Fibroblast of villous mesenchyme (primary cell): ENCODE data around the gene DENND1C. TPM values are rescaled to one million over a fixed set of nuclear protein-coding genes. Genes with fewer than 3 reads are reported as not detected.
A peak's percentile ranks its signal among the peaks of the same experiment; 100 is the strongest.
"Not testable (repeated sequence)": the region's sequence is repeated elsewhere in the genome, so short reads cannot be mapped to it uniquely, and the experiment has no call there.

ENCODE experiments used
- DNase-seq: peaks from one replicate; pipeline ENCODE4 v3.0.0-alpha.2; 2010; ENCODE audit warnings: low read depth
- H3K4me3 ChIP-seq: 2 replicates; pipeline ENCODE4 v1.5.1; 2011; ENCODE audit warnings: low read depth, mild to moderate bottlenecking, low read length
- total RNA-seq: library from RNA; depleted of rRNA; stranded (reverse); fragments of >200 nt; gene quantifications from 2 replicates; pipeline ENCODE4 v1.2.3, GENCODE V29; 2012
- TF ChIP-seq, protein P1 (sequence below): IDR thresholded peaks from 2 replicates; pipeline ENCODE4 v1.5.1; 2012; ENCODE audit warnings: low read depth, mild to moderate bottlenecking, low read length; ENCODE audit not compliant: insufficient read depth

DENND1C gene
- total RNA-seq, 1 donor: not detected

DNA sequence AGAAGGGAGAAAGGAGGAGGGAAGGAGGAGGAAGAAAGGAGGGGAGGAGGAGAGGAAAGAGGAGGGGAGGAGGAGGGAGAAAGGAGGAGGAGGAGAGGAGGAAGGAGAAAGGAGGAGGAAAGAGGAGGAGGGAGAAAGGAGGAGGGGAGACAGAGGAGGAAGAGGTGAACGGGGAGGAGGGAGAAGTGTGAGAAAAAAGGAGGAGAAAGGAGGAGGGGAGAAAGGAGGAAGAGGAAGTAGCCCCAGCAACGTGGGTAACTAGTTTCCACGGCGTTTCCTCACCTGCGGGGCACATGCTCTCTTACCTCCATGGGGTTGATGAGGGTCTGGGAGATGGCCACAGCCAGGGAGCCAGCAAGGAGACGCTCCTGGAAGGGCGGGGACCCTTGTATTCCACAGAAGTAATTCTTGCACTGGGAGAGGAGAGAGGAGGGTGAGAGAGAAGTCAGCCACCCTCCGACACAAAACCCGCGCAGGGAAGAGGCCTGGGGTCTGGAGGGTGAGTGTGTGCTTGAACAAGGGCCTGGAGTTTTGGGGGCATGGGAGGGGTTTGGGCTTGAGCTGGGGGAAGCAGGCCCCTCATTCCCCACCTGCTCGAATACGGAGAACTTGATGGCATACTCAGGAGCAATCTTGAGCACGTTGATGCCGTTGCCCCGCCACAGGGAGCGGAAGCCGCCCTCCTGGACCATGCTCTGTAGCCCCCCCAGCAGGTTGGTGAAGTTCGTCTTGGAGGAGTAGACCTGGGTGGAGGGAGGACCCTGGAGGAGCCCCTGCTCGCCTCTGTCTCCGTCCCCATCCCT, 52.0 kb downstream of the DENND1C start:
- no peak overlapping the region for H3K4me3 ChIP-seq
- TF ChIP-seq, protein P1, sequence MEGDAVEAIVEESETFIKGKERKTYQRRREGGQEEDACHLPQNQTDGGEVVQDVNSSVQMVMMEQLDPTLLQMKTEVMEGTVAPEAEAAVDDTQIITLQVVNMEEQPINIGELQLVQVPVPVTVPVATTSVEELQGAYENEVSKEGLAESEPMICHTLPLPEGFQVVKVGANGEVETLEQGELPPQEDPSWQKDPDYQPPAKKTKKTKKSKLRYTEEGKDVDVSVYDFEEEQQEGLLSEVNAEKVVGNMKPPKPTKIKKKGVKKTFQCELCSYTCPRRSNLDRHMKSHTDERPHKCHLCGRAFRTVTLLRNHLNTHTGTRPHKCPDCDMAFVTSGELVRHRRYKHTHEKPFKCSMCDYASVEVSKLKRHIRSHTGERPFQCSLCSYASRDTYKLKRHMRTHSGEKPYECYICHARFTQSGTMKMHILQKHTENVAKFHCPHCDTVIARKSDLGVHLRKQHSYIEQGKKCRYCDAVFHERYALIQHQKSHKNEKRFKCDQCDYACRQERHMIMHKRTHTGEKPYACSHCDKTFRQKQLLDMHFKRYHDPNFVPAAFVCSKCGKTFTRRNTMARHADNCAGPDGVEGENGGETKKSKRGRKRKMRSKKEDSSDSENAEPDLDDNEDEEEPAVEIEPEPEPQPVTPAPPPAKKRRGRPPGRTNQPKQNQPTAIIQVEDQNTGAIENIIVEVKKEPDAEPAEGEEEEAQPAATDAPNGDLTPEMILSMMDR: no peak
- DNase-seq: no peak

DNA sequence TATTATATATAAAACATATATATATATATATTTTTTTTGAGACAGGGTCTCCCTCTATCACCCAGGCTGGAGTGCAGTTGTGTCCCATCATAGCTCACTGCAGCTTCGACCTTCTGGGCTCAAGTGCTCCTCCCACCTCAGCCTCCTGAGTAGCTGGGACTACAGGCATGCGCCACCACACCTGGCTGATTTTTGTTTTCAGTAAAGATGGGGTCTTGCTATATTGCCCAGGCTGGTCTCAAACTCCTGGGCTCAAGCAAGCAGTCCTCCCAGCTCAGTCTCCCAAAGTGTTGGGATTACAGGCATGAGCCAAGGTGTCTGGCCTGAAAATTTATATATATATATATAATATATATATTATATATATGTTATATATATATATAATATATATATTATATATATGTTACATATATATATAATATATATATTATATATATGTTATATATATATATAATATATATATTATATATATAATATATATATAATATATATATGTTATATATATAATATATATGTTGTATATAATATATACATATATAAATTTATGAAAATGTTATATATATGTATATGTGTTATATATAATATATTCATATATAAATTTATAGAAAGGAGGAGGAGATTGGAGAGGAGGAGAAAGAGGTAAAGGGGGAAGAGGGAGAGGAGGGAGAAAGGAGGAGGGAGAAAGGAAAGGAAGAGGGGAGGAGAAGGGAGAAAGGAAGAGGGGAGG, 52.7 kb downstream of the DENND1C start:
- DNase-seq, H3K4me3 ChIP-seq: not testable (repeated sequence)

DNA sequence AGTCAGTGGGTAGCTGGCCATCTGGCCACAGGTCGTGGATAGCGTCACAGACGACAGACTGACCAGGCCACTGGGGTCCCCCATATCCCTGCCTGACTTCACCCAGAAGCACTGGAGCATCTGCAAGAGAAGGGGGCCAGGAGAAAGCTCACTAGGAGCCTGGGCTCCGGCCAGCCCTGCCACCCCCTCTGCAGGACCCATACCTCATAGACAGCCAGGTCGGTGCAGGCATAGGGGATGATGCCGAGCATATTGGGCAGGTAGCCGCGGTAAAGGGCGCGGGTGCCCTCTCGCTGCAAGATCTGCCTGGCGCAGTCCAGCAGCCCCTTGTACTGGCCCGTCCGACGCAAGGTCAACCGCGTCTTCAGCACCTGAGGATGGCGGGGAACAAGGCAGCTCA, 54.5 kb downstream of the DENND1C start:
- TF ChIP-seq, protein P1: no peak
- DNase-seq: no peak
- no peak overlapping the region for H3K4me3 ChIP-seq

DNA sequence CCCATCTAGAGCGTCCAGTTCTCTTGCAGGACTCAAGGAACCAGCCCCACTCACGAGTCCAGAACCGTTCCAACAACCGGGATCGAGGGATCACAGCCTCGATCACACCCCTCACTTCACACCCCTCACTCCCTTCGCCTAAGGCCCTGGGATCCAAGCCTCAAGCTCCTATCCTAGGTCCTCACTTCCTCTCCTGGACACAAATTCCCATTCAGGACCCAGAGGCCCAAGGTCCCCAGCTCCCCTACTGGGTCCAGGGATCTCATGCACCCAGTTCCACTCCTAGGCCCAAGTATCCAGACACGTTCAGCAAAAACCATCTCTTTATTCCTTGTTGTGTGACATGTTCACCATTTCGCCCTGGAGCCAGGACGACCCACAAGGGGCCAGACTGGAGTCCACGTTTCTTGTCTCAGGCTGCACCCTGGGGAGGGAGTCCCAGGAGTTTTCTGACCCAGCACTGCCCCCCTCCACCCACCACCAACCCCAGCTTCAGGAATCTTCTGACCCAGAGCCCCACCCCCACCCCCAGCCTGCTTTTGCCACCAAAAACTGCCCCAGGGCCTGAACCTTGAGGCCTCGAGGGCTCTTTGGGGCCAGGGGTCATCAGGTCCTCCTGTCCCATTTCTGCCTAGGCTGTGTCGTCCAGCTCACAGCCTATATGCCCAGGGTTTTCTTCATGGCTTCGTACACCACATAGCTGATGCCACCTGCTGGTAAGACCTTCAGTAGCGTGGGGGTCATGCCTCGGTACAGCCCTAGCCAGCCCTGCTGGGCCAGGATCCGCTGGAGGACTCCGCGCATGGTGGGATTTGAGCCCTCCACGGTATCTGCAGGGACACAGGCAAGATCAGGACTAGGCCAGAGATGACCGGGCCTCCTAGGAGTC, 55.6 kb downstream of the DENND1C start:
- no peak for DNase-seq
- peak overlapping the region; percentile 12 for H3K4me3 ChIP-seq
- TF ChIP-seq, protein P1: peak; percentile 2

DNA sequence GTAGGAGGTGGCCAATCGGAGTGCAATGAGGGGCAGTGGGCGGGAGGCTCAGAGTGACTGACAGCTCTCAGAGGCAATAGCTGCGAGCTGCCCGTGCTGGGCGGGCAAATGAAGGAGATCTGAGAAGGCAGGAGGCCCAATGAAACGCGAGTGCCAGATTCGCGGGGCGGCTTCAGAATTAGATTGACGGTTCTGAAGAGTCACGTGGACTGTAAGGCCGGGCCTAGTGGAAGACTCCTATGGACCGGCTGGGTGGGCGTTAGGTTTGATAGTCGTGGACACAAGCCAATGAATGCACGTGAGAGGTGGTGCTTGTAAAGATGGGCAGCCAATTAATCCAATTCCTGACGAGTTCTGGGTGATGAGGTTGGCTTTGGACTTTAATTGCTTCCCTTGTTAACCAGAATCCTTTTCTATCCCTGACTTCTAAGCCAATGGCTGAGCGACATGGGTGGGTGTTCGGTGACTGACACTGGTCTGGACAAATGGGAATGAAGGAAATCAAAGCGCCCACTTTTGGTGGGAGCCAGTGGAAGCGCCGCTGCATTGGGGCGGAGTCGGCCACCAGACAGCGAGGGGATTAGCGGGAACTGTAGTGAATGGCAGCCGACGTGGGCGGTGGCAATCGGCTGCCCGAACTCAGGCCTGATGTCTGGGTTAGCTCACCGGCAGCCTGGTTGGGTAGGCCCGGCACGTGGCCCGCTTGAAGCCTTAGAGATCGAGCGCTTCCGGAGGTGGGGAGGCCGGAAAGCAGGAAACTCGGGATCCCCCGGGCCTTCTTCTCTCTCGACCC, 56.5 kb downstream of the DENND1C start:
- DNase-seq: peak; percentile 100
- TF ChIP-seq, protein P1: no peak
- H3K4me3 ChIP-seq: peak overlapping the region; percentile 12

DNA sequence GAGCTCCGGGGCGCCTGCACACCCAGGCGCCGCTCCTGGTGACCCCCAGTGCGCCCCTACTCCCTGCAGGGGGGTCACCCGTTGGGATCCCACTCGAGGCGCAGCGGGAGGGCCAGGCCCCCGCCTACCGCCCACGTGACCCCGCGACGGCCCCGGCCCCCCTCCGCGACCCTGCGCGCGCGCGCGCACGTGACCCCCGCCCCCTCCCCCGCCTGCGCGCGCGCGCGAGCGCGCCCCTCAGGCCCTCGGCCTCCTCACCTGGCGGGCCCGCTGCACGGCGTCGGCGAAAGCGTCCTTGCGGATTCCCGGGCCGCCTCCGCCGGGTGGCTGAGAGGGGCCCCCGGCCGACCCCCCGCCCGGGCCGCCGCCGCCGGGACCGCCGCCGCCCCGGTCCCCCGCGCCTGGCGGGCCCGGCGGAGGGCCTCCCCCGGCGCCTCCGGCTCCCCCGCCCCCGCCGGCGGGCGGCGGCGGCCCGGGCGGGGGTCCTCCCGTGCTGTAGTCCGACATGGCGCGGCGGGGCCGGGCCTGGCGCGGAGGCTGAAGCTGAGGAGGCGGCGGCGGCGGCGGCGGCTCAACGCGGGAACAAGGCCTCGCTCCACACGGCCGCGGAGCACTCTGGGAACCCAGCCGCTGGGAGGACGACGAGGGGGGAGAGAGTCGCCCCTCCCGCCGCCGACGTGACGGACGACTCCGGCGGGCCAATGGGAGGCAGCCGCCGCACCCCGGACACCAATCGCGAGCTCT, 57.2 kb downstream of the DENND1C start, which contains the start of gene KHSRP:
Gene KHSRP (minus strand): TSS at position 617 of the 744 bp plus-strand sequence. CDS start 110 bp downstream, at position 507.
- TF ChIP-seq, protein P1: no peak
- DNase-seq: no peak
- peak within 1 kb of the TSS; percentile 96 for H3K4me3 ChIP-seq
